ENCODE measurements around the gene KCNK4.
"Not testable (repeated sequence)": the region's sequence is repeated elsewhere in the genome, so short reads cannot be mapped to it uniquely, and the experiment has no call there.

KCNK4 gene

GRCh38 chr11:64292460-64293254, 1.6 kb downstream of the KCNK4 start:
- no peak for DNase-seq

- no peak for DNase-seq
Observed at GRCh38 chr11:64294774-64295173, 3.7 kb downstream of the KCNK4 start.

GRCh38 chr11:64295760-64296159, 4.7 kb downstream of the KCNK4 start:
- DNase-seq: no peak

GRCh38 chr11:64296236-64296635, 5.1 kb downstream of the KCNK4 start:
- no peak for DNase-seq

- DNase-seq: no peak
Observed at GRCh38 chr11:64296830-64297698, 6.0 kb downstream of the KCNK4 start.

- DNase-seq: no peak
Observed at GRCh38 chr11:64297699-64298358, 6.7 kb downstream of the KCNK4 start.

GRCh38 chr11:64298966-64299846, 8.1 kb downstream of the KCNK4 start:
- DNase-seq: no peak

GRCh38 chr11:64299847-64300648, 8.9 kb downstream of the KCNK4 start, which contains the start of gene CATSPERZ:
Gene CATSPERZ, plus strand, starts transcription at chr11:64300358. Its CDS starts 53 bp downstream, at chr11:64300411.
- no peak for DNase-seq

GRCh38 chr11:64303109-64304031, 12.3 kb downstream of the KCNK4 start:
- no peak for DNase-seq

- DNase-seq: no peak
Observed at GRCh38 chr11:64304032-64304315, 12.9 kb downstream of the KCNK4 start.

GRCh38 chr11:64304316-64305072, 13.4 kb downstream of the KCNK4 start:
- DNase-seq: peak; percentile 87 to 94

- peak; percentile 99 to 100 for DNase-seq
Observed at GRCh38 chr11:64305075-64305690, 14.1 kb downstream of the KCNK4 start, which contains the start of gene ESRRA. Gene ESRRA, plus strand, starts transcription at chr11:64305524. Its CDS starts 1,656 bp downstream, at chr11:64307180.

- peak; percentile 63 to 81 for DNase-seq
Observed at GRCh38 chr11:64305691-64306562, 14.8 kb downstream of the KCNK4 start.

GRCh38 chr11:64306563-64306875, 15.4 kb downstream of the KCNK4 start:
- no peak for DNase-seq

GRCh38 chr11:64306876-64307622, 15.9 kb downstream of the KCNK4 start:
- no peak for DNase-seq

GRCh38 chr11:64307795-64308194, 16.7 kb downstream of the KCNK4 start:
- DNase-seq: not testable (repeated sequence)

- DNase-seq: no peak
Observed at GRCh38 chr11:64312947-64313346, 21.8 kb downstream of the KCNK4 start.

All from stimulated activated CD4-positive, alpha-beta T cell treated with anti-CD3 and anti-CD28 coated beads, Interleukin-4, amount 100 ng/mL, for 4 hours (primary cell).